Activated T-cell treated with anti-CD3 and anti-CD28 coated beads, Interleukin-2, amount 50 U/mL, for 4 hours (primary cell): ENCODE measurements around the gene CAMK2A. TPM values are rescaled to one million over a fixed set of nuclear protein-coding genes. Genes with fewer than 3 reads are reported as not detected.

Experiments used
- ATAC-seq, 2 donors: fragments of 200-7000 bp; cut with Tn5 transposase; one replicate each; pipeline ENCODE4 v1.10.0; 2021
- DNase-seq: peaks from one replicate; pipeline ENCODE4 v3.0.0-alpha.2; 2020
- H3K27me3 Mint-ChIP-seq: one replicate; pipeline ENCODE4 v1.8.0; 2021; ENCODE audit warnings: low read depth, mixed read lengths
- H3K36me3 Mint-ChIP-seq: one replicate; pipeline ENCODE4 v1.8.0; 2022; ENCODE audit warnings: mixed read lengths; ENCODE audit not compliant: insufficient read depth
- H3K4me1 Mint-ChIP-seq: one replicate; pipeline ENCODE4 v1.8.0; 2021; ENCODE audit warnings: low read depth, mixed read lengths
- H3K4me3 Mint-ChIP-seq: one replicate; pipeline ENCODE4 v1.8.0; 2021; ENCODE audit warnings: mild to moderate bottlenecking, moderate library complexity, mixed read lengths
- H3K9me3 Mint-ChIP-seq: one replicate; pipeline ENCODE4 v1.8.0; 2021; ENCODE audit warnings: mixed read lengths
- total RNA-seq, 3 donors: library from RNA; stranded (reverse); gene quantifications; one replicate each; pipeline ENCODE4 v1.2.1, GENCODE V29; 2021

The CAMK2A gene
- total RNA-seq, 3 donors from 2014 or later: not detected

DNA sequence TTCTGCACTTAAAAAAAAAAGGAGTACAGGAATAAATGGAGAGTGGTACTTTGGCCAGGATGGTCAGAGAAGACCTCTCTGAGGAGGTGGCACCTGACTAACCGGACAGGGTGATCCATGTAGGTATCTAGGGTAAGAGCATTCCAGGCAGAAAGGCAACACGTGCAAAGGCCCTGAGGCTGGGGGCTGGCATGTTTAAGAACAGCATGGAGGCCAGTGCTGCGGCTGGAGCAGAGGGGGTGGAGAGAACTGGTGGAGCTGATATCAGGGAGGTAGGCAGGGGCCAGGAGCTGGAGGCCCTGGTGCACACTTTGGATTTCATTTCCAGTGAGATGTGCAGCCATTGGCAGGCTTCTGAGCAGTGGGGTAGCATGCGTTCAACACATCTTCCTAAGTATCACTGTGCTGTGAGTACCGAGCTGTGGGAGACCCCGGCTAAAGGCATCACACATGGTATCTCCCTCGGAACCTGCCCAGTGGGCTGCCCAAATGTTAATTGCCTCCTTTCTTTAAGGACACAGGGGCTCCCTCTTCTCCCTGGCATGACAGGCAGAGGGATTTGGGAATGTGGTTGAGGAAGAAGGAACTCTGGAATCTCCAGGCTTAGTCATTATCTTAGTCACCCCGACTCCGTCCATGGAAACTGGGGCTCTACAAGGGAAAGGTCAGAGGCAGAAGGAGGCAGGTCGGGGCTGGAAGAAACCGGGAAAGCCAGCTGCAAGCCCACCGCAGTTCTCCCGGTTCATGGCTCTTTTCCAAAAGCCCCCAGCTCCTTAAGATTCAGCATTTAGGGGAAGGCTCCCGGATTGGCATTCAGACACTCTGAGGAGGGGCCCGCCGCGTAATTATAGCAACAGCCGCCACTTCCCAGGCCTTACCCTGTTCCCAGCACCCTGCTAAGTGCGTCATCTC lies 81.1 kb downstream of the CAMK2A start:
- Mint-ChIP-seq H3K27me3 (peaks cover 11% of the 10 kb centered on the region), H3K9me3 (no peaks in the 10 kb centered on the region), H3K36me3 (no peaks in the 10 kb centered on the region), H3K4me3 (peak overlapping the region; percentile 31), H3K4me1 (peaks cover 13% of the 10 kb centered on the region)
- ATAC-seq (no peak), DNase-seq (no peak)

DNA sequence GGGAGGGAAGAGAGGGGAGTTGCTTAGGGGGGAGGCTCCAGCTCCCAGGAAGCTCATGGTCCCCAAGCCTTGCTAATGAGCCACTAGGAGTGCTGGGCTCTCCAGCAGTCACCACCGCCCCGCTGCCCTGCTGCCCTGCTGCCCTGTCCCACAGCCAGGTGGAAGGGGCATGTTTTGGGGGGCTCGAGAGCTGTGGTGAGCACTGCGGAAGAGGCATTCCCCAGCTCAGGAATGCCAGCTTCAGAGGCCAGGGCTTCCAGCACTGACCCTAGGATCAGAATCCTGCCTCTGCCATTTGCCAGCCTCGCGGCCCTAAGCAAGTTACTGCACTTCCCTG lies 82.8 kb downstream of the CAMK2A start:
- no peak for ATAC-seq
- Mint-ChIP-seq H3K36me3 (no peaks in the 10 kb centered on the region), H3K4me3 (no peak overlapping the region), H3K27me3 (peaks cover 11% of the 10 kb centered on the region), H3K9me3 (no peaks in the 10 kb centered on the region), H3K4me1 (peaks cover 13% of the 10 kb centered on the region)
- DNase-seq: no peak

DNA sequence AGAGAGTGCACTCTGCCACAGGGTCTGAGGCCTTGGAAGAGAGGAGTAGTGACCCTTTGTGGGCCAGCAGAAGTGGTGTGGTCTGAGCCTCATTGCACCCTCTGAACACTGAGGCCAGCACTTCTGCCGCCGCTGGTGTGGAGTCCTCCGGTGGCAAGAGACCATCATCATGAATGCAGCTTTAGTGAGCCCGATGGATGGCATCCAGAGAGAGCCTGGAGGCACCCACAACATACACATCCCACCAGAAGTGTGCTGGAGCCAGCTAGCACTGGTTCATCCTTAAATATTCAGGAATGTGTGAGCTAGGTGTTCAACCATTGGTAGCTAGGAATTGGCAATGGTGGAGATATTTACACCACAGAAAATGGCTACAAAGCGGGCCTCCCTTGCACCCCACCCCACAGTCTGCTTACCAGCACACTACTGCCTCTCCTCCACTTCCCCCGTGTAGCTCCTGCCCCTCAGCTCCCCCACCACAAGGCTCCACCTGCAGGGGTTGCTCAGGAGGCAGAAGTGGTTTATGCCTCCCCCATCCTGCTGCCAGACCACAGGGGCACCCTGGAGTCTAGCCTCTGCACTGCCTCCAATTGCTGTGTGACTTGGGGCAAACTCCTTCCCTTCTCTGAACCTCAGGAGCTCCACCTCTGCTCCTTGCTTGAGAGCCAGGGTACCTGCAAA lies 83.3 kb downstream of the CAMK2A start:
- Mint-ChIP-seq H3K36me3 (no peaks in the 10 kb centered on the region), H3K9me3 (no peaks in the 10 kb centered on the region), H3K27me3 (peaks cover 11% of the 10 kb centered on the region), H3K4me3 (no peak overlapping the region), H3K4me1 (peaks cover 13% of the 10 kb centered on the region)
- ATAC-seq: no peak
- no peak for DNase-seq

DNA sequence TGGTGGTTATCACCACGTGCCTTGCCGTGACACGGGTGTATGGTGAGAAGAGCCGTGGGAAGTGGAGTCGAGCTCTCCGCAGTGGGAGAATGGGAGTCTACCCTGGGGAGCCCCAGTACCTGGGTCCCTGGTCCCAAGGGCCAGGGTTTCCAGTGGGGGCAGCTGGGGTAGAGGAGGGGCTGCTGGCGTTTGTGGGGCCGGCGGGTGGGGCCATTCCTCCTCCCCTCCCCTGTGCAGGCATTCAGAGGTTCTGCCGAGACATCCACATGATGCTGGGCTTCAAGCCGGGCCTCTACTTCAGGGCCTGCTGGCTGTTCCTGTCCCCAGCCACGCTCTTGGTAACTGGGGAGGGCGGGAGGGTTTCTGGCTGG lies 85.0 kb downstream of the CAMK2A start:
- no peak for ATAC-seq

DNA sequence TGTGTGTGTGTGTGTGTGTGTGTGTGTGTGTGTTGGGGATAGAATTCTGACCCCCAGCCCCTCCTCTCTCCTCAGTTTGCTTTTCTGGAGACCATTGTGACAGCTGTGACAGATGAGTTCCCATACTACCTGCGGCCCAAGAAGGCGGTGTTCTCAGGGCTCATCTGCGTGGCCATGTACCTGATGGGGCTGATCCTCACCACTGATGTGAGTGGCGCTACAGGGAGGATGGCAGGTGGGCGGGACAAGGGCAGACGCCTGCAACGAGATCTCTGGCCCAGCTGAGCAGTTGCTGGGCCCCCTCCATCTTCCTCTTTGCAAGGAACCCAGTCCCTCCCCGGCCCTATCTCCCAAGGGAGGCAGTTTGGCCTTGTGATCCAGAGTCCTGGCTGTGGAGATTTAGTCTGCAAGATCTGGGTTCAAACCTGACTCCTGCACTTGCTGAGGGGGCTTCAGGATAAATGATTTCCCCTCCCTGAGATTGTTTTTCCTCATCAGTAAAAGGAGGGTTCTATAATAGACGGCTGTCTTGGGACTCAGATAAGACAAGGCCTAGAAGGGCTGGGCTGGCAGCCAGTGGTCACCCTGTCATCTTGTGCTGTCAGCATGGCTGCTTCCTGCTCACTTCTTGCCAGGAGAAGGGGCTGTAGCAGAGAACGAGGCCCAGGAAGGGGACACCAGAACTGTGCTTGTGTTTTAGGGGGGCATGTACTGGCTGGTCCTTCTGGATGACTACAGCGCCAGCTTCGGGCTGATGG lies 85.6 kb downstream of the CAMK2A start:
- H3K9me3 Mint-ChIP-seq: no peaks in the 10 kb centered on the region
- peaks cover 9% of the 10 kb centered on the region for H3K4me1 Mint-ChIP-seq
- ATAC-seq: no peak
- no peak overlapping the region for H3K4me3 Mint-ChIP-seq
- H3K36me3 Mint-ChIP-seq: no peaks in the 10 kb centered on the region
- no peak for DNase-seq
- H3K27me3 Mint-ChIP-seq: peaks cover 9% of the 10 kb centered on the region

More for the DNA sequence above, 85.0 kb downstream of the CAMK2A start:
- Mint-ChIP-seq H3K9me3 (no peaks in the 10 kb centered on the region), H3K36me3 (no peaks in the 10 kb centered on the region), H3K27me3 (peaks cover 11% of the 10 kb centered on the region), H3K4me1 (peaks cover 13% of the 10 kb centered on the region), H3K4me3 (no peak overlapping the region)
- no peak for DNase-seq

DNA sequence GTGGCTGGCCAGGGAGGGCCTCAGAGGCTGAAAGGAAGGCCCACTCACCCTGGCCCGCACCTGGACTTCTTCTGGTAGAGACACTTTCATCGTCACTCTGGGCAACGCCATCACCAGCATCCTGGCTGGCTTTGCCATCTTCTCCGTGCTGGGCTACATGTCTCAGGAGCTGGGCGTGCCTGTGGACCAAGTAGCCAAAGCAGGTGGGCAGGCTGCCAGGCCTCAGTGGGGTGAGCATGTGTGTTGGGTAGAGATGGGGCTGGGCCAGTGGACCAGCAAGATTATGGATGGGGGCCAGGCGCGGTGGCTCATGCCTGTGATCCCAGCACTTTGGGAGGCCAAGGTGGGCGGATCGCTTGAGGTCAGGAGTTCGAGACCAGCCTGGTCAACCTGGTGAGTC lies 87.1 kb downstream of the CAMK2A start:
- no peaks in the 10 kb centered on the region for H3K36me3 Mint-ChIP-seq
- peaks cover 2% of the 10 kb centered on the region for H3K27me3 Mint-ChIP-seq
- no peaks in the 10 kb centered on the region for H3K4me1 Mint-ChIP-seq
- DNase-seq: no peak
- no peak overlapping the region for H3K4me3 Mint-ChIP-seq
- no peaks in the 10 kb centered on the region for H3K9me3 Mint-ChIP-seq
- ATAC-seq: no peak

DNA sequence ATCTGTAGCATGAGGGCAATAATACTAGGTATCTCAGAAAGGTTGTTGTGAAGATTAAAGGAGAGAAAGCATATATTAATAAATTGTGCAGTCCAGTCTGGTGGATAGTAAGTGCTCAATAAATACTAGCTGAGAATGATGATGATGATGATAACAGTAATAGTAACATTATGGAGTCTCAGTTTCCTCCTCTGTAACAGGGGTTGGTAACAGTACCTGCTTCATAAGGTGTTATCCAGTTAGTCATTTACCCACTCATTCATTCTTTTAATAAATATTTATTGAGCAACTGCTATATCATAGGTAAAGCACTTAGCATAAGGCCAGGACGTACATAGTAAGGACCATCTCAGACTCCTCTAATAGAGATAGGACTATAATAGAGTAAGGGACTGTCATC lies 92.1 kb downstream of the CAMK2A start:
- ATAC-seq: no peak
- peaks cover 22% of the 10 kb centered on the region for H3K27me3 Mint-ChIP-seq

DNA sequence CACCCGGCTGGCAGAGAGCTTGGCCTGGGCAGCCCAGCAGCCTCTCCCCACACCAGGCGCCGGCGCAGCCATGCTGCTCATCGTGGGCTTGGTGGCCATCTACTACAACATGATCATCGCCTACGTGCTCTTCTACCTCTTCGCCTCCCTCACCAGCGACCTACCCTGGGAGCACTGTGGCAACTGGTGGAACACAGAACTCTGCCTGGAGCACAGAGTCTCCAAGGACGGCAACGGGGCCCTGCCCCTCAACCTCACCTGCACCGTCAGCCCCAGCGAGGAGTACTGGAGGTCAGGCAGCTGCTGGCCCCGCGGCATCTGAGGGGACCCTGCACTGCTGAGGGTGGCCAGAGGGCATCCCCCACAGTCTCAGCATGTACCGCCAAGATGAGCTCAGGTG lies 92.6 kb downstream of the CAMK2A start:
- Mint-ChIP-seq H3K4me1 (no peaks in the 10 kb centered on the region), H3K27me3 (peaks cover 22% of the 10 kb centered on the region), H3K4me3 (no peak overlapping the region), H3K9me3 (no peaks in the 10 kb centered on the region), H3K36me3 (no peaks in the 10 kb centered on the region)
- no peak for DNase-seq
- ATAC-seq: no peak

More for the DNA sequence above, 92.1 kb downstream of the CAMK2A start:
- no peaks in the 10 kb centered on the region for H3K36me3 Mint-ChIP-seq
- DNase-seq: no peak
- H3K4me3 Mint-ChIP-seq: no peak overlapping the region
- H3K9me3 Mint-ChIP-seq: no peaks in the 10 kb centered on the region
- H3K4me1 Mint-ChIP-seq: no peaks in the 10 kb centered on the region

DNA sequence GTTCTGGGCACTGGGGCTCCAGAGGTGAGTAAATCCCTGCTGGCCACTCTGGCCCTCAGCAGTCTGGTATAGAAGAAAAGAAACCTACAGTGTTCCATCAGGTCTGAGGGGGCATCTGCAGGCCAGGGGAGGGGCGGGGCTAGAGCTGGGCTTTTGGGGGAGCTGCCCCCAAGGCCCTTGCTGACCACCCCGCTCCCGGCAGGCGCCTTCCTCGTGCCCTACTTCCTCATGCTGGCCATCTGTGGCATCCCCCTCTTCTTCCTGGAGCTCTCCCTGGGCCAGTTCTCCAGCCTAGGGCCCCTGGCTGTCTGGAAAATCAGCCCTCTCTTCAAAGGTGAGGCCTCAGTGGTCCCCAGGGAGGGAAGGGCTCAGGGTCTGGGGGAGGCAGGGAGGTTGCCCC lies 93.1 kb downstream of the CAMK2A start:
- no peak for DNase-seq
- ATAC-seq: no peak
- Mint-ChIP-seq H3K4me1 (no peaks in the 10 kb centered on the region), H3K4me3 (no peak overlapping the region), H3K9me3 (no peaks in the 10 kb centered on the region), H3K27me3 (peaks cover 25% of the 10 kb centered on the region), H3K36me3 (no peaks in the 10 kb centered on the region)

DNA sequence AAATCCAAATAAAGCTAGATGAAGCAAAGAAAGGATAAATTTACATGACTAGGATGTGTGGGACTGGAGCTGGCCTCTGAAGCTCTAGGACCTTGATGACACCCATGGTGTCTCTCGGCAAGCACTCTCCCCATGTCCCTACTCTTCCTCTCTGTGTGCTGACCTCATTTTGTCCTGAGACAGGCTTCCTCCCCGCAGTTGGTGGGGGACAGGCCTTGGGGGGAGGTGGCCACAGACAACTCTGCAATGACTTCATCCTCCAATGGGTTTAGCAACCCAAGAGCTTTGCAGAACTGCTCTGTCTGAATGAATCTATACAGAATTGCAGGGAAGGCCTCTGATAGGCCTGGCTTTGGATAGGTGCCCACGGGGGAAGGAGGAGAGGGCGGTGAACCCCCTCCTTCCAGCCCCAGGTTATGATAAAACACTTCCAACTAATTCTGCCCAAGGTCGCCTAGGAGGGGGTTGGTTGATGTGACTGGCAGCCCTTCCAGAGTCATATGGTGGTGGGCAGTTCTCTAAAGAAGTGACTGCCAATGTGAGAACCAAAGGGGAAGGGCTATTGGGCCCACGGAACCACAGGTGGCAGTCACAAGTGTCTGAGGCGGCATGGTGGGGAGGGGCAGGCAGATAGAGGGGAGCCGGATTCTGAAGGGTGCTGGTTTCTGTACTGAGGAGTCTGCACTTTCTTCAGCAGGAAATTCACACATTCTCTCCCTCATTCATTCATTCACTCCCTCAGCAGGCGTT lies 93.7 kb downstream of the CAMK2A start:
- H3K9me3 Mint-ChIP-seq: no peaks in the 10 kb centered on the region
- ATAC-seq (no peak), DNase-seq (no peak)
- H3K4me3 Mint-ChIP-seq: no peak overlapping the region
- no peaks in the 10 kb centered on the region for H3K36me3 Mint-ChIP-seq
- peaks cover 30% of the 10 kb centered on the region for H3K27me3 Mint-ChIP-seq
- H3K4me1 Mint-ChIP-seq: no peaks in the 10 kb centered on the region

DNA sequence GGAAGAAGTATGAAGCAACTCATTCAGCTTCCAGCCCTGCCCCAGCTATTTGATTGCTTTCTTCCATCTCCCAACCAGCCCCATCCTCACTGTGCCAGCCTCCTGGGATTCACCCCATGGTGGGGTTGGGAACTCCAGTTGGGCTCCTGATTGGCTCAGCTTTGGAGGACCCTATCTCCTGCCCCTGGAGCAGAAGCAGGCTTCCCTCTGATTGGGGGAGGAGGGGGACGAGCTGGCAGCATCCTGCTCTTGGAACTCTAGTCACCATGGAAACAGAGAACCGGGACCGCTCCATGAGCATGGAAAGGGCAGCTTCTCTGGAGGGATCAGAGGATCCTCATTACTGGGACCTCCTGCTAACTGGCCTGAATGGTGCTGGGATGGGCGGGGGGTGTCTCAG lies 97.1 kb downstream of the CAMK2A start:
- ATAC-seq: no peak
- H3K4me3 Mint-ChIP-seq: no peak overlapping the region

DNA sequence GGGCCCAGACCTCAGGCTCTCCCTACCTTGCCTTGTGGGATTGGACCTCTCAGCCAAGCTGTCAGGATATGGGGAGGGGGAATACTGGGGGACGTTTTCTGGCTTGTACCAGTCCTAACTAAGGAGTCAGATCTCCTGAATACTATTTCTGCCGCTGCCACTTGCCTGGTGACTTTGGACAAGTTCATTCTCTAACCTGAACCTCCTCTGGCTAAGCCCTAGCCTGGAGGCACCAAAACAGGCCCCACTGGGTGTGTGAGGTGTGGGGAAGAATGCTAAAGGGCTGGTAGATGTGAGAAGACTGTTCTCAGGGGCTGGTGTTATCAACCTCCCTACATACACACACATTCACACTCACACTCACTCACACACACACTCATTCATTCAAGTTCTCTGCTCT lies 98.6 kb downstream of the CAMK2A start:
- peaks cover 44% of the 10 kb centered on the region for H3K27me3 Mint-ChIP-seq
- H3K4me1 Mint-ChIP-seq: no peaks in the 10 kb centered on the region
- H3K36me3 Mint-ChIP-seq: no peaks in the 10 kb centered on the region
- H3K4me3 Mint-ChIP-seq: no peak overlapping the region
- H3K9me3 Mint-ChIP-seq: no peaks in the 10 kb centered on the region
- no peak for ATAC-seq
- DNase-seq: no peak

More for the DNA sequence above, 97.1 kb downstream of the CAMK2A start:
- Mint-ChIP-seq H3K9me3 (no peaks in the 10 kb centered on the region), H3K36me3 (no peaks in the 10 kb centered on the region), H3K27me3 (peaks cover 51% of the 10 kb centered on the region), H3K4me1 (no peaks in the 10 kb centered on the region)
- DNase-seq: no peak

DNA sequence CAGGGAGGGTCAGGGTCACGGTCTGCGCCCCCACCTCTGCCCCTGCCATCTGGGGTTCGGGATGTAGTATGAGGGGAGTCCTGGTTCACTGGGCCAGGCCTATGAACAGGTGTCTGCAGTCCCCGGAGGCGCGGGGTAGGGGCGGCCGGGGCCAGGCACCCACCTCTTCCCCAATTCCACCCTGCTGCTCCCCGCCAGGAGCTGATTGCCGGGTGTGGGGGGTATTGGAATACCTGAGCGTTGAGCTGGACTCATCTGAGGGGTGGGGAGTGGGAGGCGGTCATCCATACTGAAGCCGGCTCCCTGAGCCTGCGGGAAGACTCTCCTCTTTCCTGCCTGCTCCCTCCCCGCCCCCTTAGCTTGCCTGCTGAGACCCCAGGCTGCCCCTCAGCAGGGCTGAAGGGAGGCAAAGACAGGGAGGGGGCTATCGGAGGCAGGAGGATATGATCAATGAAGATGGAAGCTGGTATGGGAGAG lies 99.0 kb downstream of the CAMK2A start:
- H3K9me3 Mint-ChIP-seq: no peaks in the 10 kb centered on the region
- no peak for ATAC-seq
- H3K4me1 Mint-ChIP-seq: no peaks in the 10 kb centered on the region
- no peak for DNase-seq
- no peak overlapping the region for H3K4me3 Mint-ChIP-seq
- H3K36me3 Mint-ChIP-seq: no peaks in the 10 kb centered on the region
- H3K27me3 Mint-ChIP-seq: peaks cover 44% of the 10 kb centered on the region
